Right ventricle myocardium superior (tissue), 1 donor: ENCODE data around the gene C10orf90. TPM values are rescaled to one million over a fixed set of nuclear protein-coding genes. Genes with fewer than 3 reads are reported as not detected.

ENCODE experiments used
- ATAC-seq: fragments of 200-7000 bp; cut with Tn5 transposase; one replicate; pipeline ENCODE4 v1.9.1; 2020; ENCODE audit warnings: mild to moderate bottlenecking; ENCODE audit not compliant: poor library complexity
- DNase-seq: peaks from one replicate; pipeline ENCODE4 v3.0.0-alpha.2; 2020
- intact Hi-C: fragments of 100-400 bp; cut with DNase I; formaldehyde crosslinking; loops from one replicate; pipeline ENCODE4 v1.11.2; 2022
- total RNA-seq: library from RNA; stranded (reverse); fragmentation: NEBNext Ultra II Directional; extraction: Animal tissue kit (Norgen Biotek cat#: 25700); gene quantifications from one replicate; pipeline ENCODE4 v1.2.1, GENCODE V29; 2021
- donor health status: DM: no; HTN: yes; CAD: no; lungs with severe emphysema.

Gene C10orf90
- total RNA-seq, 1 donor from 2014 or later: not detected

GRCh38 chr10:126423732-126424491 lies 246.6 kb downstream of the C10orf90 start:
- intact Hi-C loops: no loop called here
- ATAC-seq (no peak), DNase-seq (no peak)

GRCh38 chr10:126422567-126422966 lies 247.9 kb downstream of the C10orf90 start:
- DNase-seq (no peak), ATAC-seq (no peak)
- intact Hi-C loops: no loop called here

GRCh38 chr10:126421756-126422256 lies 248.7 kb downstream of the C10orf90 start:
- no peak for ATAC-seq
- intact Hi-C loops: no loop called here
- DNase-seq: no peak

- intact Hi-C loops: no loop called here
- ATAC-seq (no peak), DNase-seq (no peak)
Measured at GRCh38 chr10:126420567-126421300, 249.8 kb downstream of the C10orf90 start.

GRCh38 chr10:126417220-126417825 lies 253.2 kb downstream of the C10orf90 start:
- no peak for ATAC-seq
- no peak for DNase-seq
- intact Hi-C loops: no loop called here

- DNase-seq (no peak), ATAC-seq (no peak)
- intact Hi-C loops: no loop called here
Measured at GRCh38 chr10:126409821-126410220, 260.7 kb downstream of the C10orf90 start.

GRCh38 chr10:126408953-126409641 lies 261.4 kb downstream of the C10orf90 start:
- DNase-seq (no peak), ATAC-seq (no peak)
- intact Hi-C loops: no loop called here

- DNase-seq: no peak
- intact Hi-C loops: no loop called here
- ATAC-seq: no peak
Measured at GRCh38 chr10:126407831-126408230, 262.7 kb downstream of the C10orf90 start.

- intact Hi-C loops: no loop called here
- no peak for DNase-seq
- no peak for ATAC-seq
Measured at GRCh38 chr10:126405239-126405775, 265.2 kb downstream of the C10orf90 start.

GRCh38 chr10:126402721-126403695 lies 267.5 kb downstream of the C10orf90 start:
- intact Hi-C loops: no loop called here
- DNase-seq (no peak), ATAC-seq (no peak)

GRCh38 chr10:126400641-126401040 lies 269.9 kb downstream of the C10orf90 start:
- intact Hi-C loops: no loop called here
- DNase-seq: no peak
- ATAC-seq: no peak

GRCh38 chr10:126398924-126399323 lies 271.6 kb downstream of the C10orf90 start:
- ATAC-seq (no peak), DNase-seq (no peak)
- intact Hi-C loops: no loop called here

GRCh38 chr10:126398383-126398743 lies 272.1 kb downstream of the C10orf90 start:
- DNase-seq (no peak), ATAC-seq (no peak)
- intact Hi-C loops: no loop called here

GRCh38 chr10:126397640-126398382 lies 272.7 kb downstream of the C10orf90 start:
- ATAC-seq (no peak), DNase-seq (no peak)
- intact Hi-C loops: no loop called here

- DNase-seq: no peak
- intact Hi-C loops: no loop called here
- ATAC-seq: no peak
Measured at GRCh38 chr10:126397156-126397555, 273.3 kb downstream of the C10orf90 start.

GRCh38 chr10:126394948-126395347 lies 275.5 kb downstream of the C10orf90 start:
- no peak for DNase-seq
- intact Hi-C loops: no loop called here
- ATAC-seq: no peak

GRCh38 chr10:126393076-126393475 lies 277.4 kb downstream of the C10orf90 start:
- DNase-seq (no peak), ATAC-seq (no peak)
- intact Hi-C loops: no loop called here
